K562 (cell line): ENCODE data around the gene CACNG5. TPM values are rescaled to one million over a fixed set of nuclear protein-coding genes. Genes with fewer than 3 reads are reported as not detected.

Experiments
- ATAC-seq: fragments of 200-7000 bp; cut with Tn5 transposase; 3 replicates; pipeline ENCODE4 v1.9.1; 2020; ENCODE audit warnings: moderate library complexity
- BruUV-seq: library from RNA; stranded (reverse); fragments of 400-500 nt; replicated peaks from 2 replicates; lab custom pipeline; 2021; lab: Mats Ljungman, UMichigan
- CTCF ChIA-PET: fragments of 300-600 bp; formaldehyde crosslinking; extraction: SDS; loops from one replicate; lab custom pipeline; 2021; ENCODE audit warnings: low intra/inter-chr PET ratio; lab: Yijun Ruan, JAX
- POLR2A ChIA-PET: fragments of 300-600, 350-650 bp; sonication (Branson Sonifier 250); formaldehyde crosslinking; extraction: SDS; loops from one replicate; lab custom pipeline; 2021; ENCODE audit warnings: antibody characterized with exemption, inconsistent platforms; lab: Yijun Ruan, JAX
- DNase-seq, 4 experiments: peaks; one replicate each; pipeline versions ENCODE4 v3.0.0 to v3.0.0-alpha.2; 2011 to 2018; ENCODE audit warnings: low spot score in 3 of 4, mixed read lengths in 3 of 4; ENCODE audit errors: extremely low read depth in 1 of 4
- FAIRE-seq: peaks from 2 replicates; lab custom pipeline; 2011; peaks lifted over from hg19 to GRCh38; lab: Jason Lieb, UNC
- H2AFZ ChIP-seq: 2 replicates; pipeline ENCODE4 v1.6.0; 2011; ENCODE audit warnings: low read depth, low read length, control low read depth, inconsistent platforms
- H3K27ac ChIP-seq: fragments of 200-600 bp; 3 replicates; pipeline ENCODE4 v1.8.0; 2011; ENCODE audit warnings: low read depth, mild to moderate bottlenecking, control low read depth, inconsistent platforms, low read length, moderate library complexity, mixed read lengths; ENCODE audit errors: extremely low read depth
- H3K27me3 ChIP-seq, 2 experiments: fragments of 300-600 bp in 1 of 2; 2 replicates in 1 of 2; 3 replicates in 1 of 2; pipeline versions ENCODE4 v1.6.0 to v1.8.0; 2011; ENCODE audit warnings: inconsistent platforms in 2 of 2, low read length in 2 of 2, mild to moderate bottlenecking in 1 of 2, mixed read lengths in 1 of 2, moderate library complexity in 1 of 2; ENCODE audit not compliant: control insufficient read depth in 2 of 2, insufficient read depth in 2 of 2
- H3K36me3 ChIP-seq: fragments of 300-600 bp; 3 replicates; pipeline ENCODE4 v1.8.0; 2011; ENCODE audit warnings: mild to moderate bottlenecking, low read length, inconsistent platforms; ENCODE audit not compliant: control insufficient read depth, insufficient read depth
- H3K4me1 ChIP-seq, 2 experiments: fragments of 200-600 bp in 1 of 2; replicated peaks in 1 of 2; 2 replicates in 1 of 2; 3 replicates in 1 of 2; pipeline versions ENCODE4 v1.5.1 to v1.8.0; 2011; ENCODE audit warnings: inconsistent platforms in 2 of 2, low read length in 2 of 2, mild to moderate bottlenecking in 1 of 2, mixed read lengths in 1 of 2, moderate library complexity in 1 of 2; ENCODE audit not compliant: control insufficient read depth in 2 of 2, insufficient read depth in 2 of 2
- H3K4me2 ChIP-seq: 2 replicates; pipeline ENCODE4 v1.6.1; 2011; ENCODE audit warnings: low read length, control low read depth, inconsistent platforms, mixed read lengths; ENCODE audit not compliant: insufficient read depth
- H3K4me3 ChIP-seq: fragments of 200-600 bp; sonication (generic), shearing (Covaris generic); 2 replicates; pipeline ENCODE4 v1.5.1; 2016; ENCODE audit warnings: control low read depth, inconsistent platforms
- H3K79me2 ChIP-seq: fragments of 200-600 bp; 3 replicates; pipeline ENCODE4 v1.8.0; 2011; ENCODE audit warnings: low read length, inconsistent platforms; ENCODE audit not compliant: control insufficient read depth, insufficient read depth
- H3K9ac ChIP-seq, 2 experiments: 2 replicates each; pipeline versions ENCODE4 v1.6.0 to v1.6.1; 2011; ENCODE audit warnings: low read depth in 2 of 2, low read length in 2 of 2, control low read depth in 1 of 2, inconsistent platforms in 1 of 2, mild to moderate bottlenecking in 1 of 2, mixed read lengths in 1 of 2; ENCODE audit not compliant: insufficient read depth in 1 of 2
- H3K9me1 ChIP-seq: one replicate; pipeline ENCODE4 v1.6.0; 2011; ENCODE audit warnings: inconsistent platforms, mild to moderate bottlenecking, low read length, moderate library complexity; ENCODE audit not compliant: control insufficient read depth, insufficient read depth
- H3K9me3 ChIP-seq: replicated peaks from 2 replicates; pipeline ENCODE4 v1.5.1; 2011; ENCODE audit warnings: low read depth, low read length, inconsistent platforms; ENCODE audit not compliant: control insufficient read depth, insufficient read depth
- H4K20me1 ChIP-seq: replicated peaks from 2 replicates; pipeline ENCODE4 v1.6.1; 2011; ENCODE audit warnings: low read length, inconsistent platforms, mixed read lengths; ENCODE audit not compliant: control insufficient read depth, insufficient read depth
- CHAMP1 ChIP-seq: fragments of 450-650 bp; IDR thresholded peaks from 2 replicates; pipeline ENCODE4 v1.6.1; 2016; ENCODE audit warnings: mild to moderate bottlenecking
- HIVEP1 ChIP-seq: fragments of 250-450 bp; sonication (Bioruptor Pico); IDR thresholded peaks from 2 replicates; pipeline ENCODE4 v1.4.0; 2020; ENCODE audit warnings: mild to moderate bottlenecking
- HNRNPH1 ChIP-seq: fragments of 200-400 bp; formaldehyde crosslinking; optimal IDR thresholded peaks from 2 replicates; pipeline ENCODE3; 2017; ENCODE audit warnings: low read depth, mild to moderate bottlenecking, low read length, moderate library complexity
- NEUROD1 ChIP-seq: fragments of 150-350 bp; IDR thresholded peaks from 2 replicates; pipeline ENCODE4 v1.6.1; 2014; ENCODE audit warnings: borderline replicate concordance, low read length, low read depth; ENCODE audit not compliant: partially characterized antibody
- NFATC3 ChIP-seq: fragments of 450-650 bp; IDR thresholded peaks from 2 replicates; pipeline ENCODE4 v1.6.1; 2017; ENCODE audit warnings: mild to moderate bottlenecking
- SAP30 ChIP-seq: fragments of 200-600 bp; sonication (generic); IDR thresholded peaks from 2 replicates; pipeline ENCODE4 v1.6.1; 2012; ENCODE audit warnings: borderline replicate concordance, low read depth, mild to moderate bottlenecking, moderate library complexity, low read length, control low read depth, inconsistent platforms; ENCODE audit not compliant: insufficient read depth, poor library complexity, severe bottlenecking
- SOX6 ChIP-seq: fragments of 450-650 bp; IDR thresholded peaks from 2 replicates; pipeline ENCODE4 v1.6.1; 2014; ENCODE audit warnings: mild to moderate bottlenecking
- TBL1XR1 ChIP-seq, 2 experiments: IDR thresholded peaks; 2 replicates each; pipeline ENCODE4 v1.6.1; 2012; ENCODE audit warnings: improper control_type of control experiment in 2 of 2, low read length in 2 of 2, mild to moderate bottlenecking in 1 of 2
- ZEB2 ChIP-seq: fragments of 450-650 bp; IDR thresholded peaks from 2 replicates; pipeline ENCODE4 v1.6.1; 2016
- ZNF24 ChIP-seq: fragments of 450-650 bp; IDR thresholded peaks from 2 replicates; pipeline ENCODE4 v1.6.1; 2016
- WGBS: fragments of 100-300 bp; shearing (Covaris generic); methylation state at CpG from one replicate; pipeline ENCODE4 v1.1.6; 2016; ENCODE audit warnings: low coverage, mixed read lengths; ENCODE audit not compliant: insufficient coverage; ENCODE audit errors: missing lambda C conversion rate; 5-methylcytosine and 5-hydroxymethylcytosine counted together
- in situ Hi-C: fragments of 300-500 bp; cut with MboI; formaldehyde crosslinking; loops from 4 replicates; pipeline ENCODE4 v1.15.0; 2018; ENCODE audit warnings: inconsistent platforms, mixed read lengths
- intact Hi-C: fragments of 100-400 bp; cut with micrococcal nuclease; formaldehyde crosslinking; loops from 2 replicates; pipeline ENCODE4 v1.14.2; 2022
- polyA plus RNA-seq, 8 experiments: library from polyadenylated mRNA; depleted of rRNA in 4 of 8; stranded (reverse) in 5 of 8; unstranded in 3 of 8; fragments of >200 nt; fragmentation: Nextera tagmentation in 2 of 8; fragmentation: Illumina TruSeq in 1 of 8; extraction: Ambion mirVana in 2 of 8; extraction: Trizol in 1 of 8; gene quantifications; 2 replicates each; pipeline versions ENCODE4 v1.2.1 to v1.2.3, GENCODE V29; 2011 to 2014; ENCODE audit warnings: inconsistent platforms in 1 of 8, missing spikeins in 1 of 8
- total RNA-seq, 7 experiments: library from RNA; depleted of rRNA in 6 of 7; stranded (reverse); fragments of >200 nt in 6 of 7; fragmentation: Illumina TruSeq in 2 of 7; extraction: Trizol in 2 of 7; gene quantifications; 2 replicates each; pipeline versions ENCODE4 v1.2.1 to v1.2.3, GENCODE V29; 2011 to 2021; ENCODE audit warnings: low replicate concordance in 1 of 7

CACNG5 gene
- total and polyA plus RNA-seq, 9 of the 15 experiments (the other 6 are each of a cell fraction or from before 2014, with no cell fraction given): not detected

DNA sequence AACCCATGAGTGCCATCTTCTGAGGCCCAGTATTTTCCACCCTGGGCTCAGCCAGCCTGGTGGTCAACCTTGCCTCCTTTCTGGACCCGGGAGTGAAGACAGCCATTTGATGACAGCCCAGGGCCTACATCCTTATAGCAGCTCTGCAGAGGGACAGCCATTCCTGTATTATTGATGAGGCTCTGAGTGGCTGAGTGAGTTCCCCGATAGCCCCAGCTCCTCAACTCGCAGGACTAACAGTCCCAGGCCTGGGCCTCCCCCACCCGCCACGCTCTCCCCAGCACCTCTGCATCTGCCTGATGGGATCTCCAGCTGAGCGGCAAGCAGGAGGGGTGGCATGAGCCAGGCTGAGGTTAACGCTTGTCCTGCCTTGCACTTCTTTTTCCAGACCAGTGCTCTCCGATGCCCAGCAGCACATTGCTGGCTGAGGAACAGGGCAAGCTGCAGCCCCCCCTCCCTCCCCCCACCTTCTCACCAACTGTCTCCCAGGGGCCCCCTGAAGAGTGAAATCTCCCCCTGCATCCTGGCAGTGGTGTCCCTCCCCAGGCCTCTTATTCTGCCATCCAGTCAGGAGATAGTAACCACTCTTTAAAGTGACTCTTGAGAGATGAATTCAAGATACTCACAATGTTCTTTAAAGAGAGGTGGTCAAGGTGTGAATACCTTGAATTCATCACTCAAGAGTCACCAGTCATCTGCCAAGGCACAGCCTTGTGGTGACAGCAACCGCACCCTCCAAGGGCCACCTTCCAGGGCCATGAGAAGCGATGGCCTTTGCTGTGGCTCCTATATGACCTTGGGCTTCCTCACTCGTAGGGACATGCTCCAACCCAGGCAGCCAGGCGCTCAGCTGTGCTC lies 23.5 kb downstream of the CACNG5 start:
- ATAC-seq (no peak), DNase-seq (no peak), FAIRE-seq (no peak)
- ChIA-PET CTCF (interaction anchor here (0.5 kb wide), 1 partner anchor 1550 kb away, joined by 4 read pairs; no protein-coding TSS in a partner anchor), POLR2A (interaction anchor here (0.6 to 0.7 kb wide), 2 partner anchors 21 to 94 kb away, joined by 3 read pairs; no protein-coding TSS in a partner anchor)
- H2AFZ ChIP-seq: no peak overlapping the region
- no peaks in the 10 kb centered on the region for H4K20me1 ChIP-seq
- no peaks in the 10 kb centered on the region for H3K79me2 ChIP-seq
- no peak overlapping the region for H3K4me2 ChIP-seq
- no peak overlapping the region for H3K27ac ChIP-seq
- no peak overlapping the region for H3K9ac ChIP-seq
- H3K4me3 ChIP-seq: no peak overlapping the region
- H3K36me3 ChIP-seq: no peaks in the 10 kb centered on the region
- in situ Hi-C loops: no loop called here
- no peaks in the 10 kb centered on the region for H3K4me1 ChIP-seq
- peaks cover 0 to 17% of the 10 kb centered on the region in 2 experiments; a peak in 1 of 5 replicates for H3K27me3 ChIP-seq
- no peak for TF ChIP-seq CHAMP1
- no peak for TF ChIP-seq SAP30
- TF ChIP-seq ZNF24: no peak
- no peak for TF ChIP-seq HIVEP1 (CRISPR knock-in tag)
- TF ChIP-seq NEUROD1: no peak
- TF ChIP-seq NFATC3: no peak
- TF ChIP-seq HNRNPH1: no peak
- TF ChIP-seq SOX6: no peak
- TF ChIP-seq TBL1XR1 (IDR thresholded peaks at IDR 0.05; ENCODE audit: low read length in 2 of 2): no peak
- no peak for TF ChIP-seq ZEB2
- no peaks in the 10 kb centered on the region for H3K9me1 ChIP-seq
- intact Hi-C loops: no loop called here
- no TSS peak for BruUV-seq
- no peaks in the 10 kb centered on the region for H3K9me3 ChIP-seq
- WGBS: 2% methylated on average over 11 of the region's 12 CpGs
